Smooth muscle cell of the brain vasculature (primary cell): ENCODE measurements around the gene WDR38.

Source experiments
- DNase-seq: peaks from one replicate; pipeline ENCODE4 v3.0.0-alpha.2; 2012; ENCODE audit warnings: low read depth, low spot score

Gene WDR38

GRCh38 chr9:124852829-124853531 lies at the start of gene WDR38:
Gene WDR38 (plus strand): TSS chr9:124853460. CDS start chr9:124853532, 72 bp downstream.
- DNase-seq: no peak

- no peak for DNase-seq
These were observed 49.3 kb upstream of the WDR38 start for GRCh38 chr9:124803911-124804310.

- DNase-seq: no peak
These were observed 48.1 kb upstream of the WDR38 start for GRCh38 chr9:124805186-124805585.

- DNase-seq: no peak
These were observed 44.9 kb upstream of the WDR38 start for GRCh38 chr9:124808246-124808956.

GRCh38 chr9:124809211-124809610 lies 44.0 kb upstream of the WDR38 start:
- no peak for DNase-seq

- DNase-seq: no peak
These were observed 43.3 kb upstream of the WDR38 start for GRCh38 chr9:124809741-124810500.

- DNase-seq: peak; percentile 87
These were observed 42.5 kb upstream of the WDR38 start for GRCh38 chr9:124810663-124811355.

- DNase-seq: peak; percentile 99
These were observed 40.8 kb upstream of the WDR38 start for GRCh38 chr9:124812441-124812876.

- no peak for DNase-seq
These were observed 40.2 kb upstream of the WDR38 start for GRCh38 chr9:124813041-124813440.

GRCh38 chr9:124813501-124814163 lies 39.6 kb upstream of the WDR38 start:
- DNase-seq: no peak

- DNase-seq: no peak
These were observed 39.1 kb upstream of the WDR38 start for GRCh38 chr9:124814164-124814535.

GRCh38 chr9:124815601-124816000 lies 37.7 kb upstream of the WDR38 start:
- DNase-seq: no peak

- no peak for DNase-seq
These were observed 34.6 kb upstream of the WDR38 start for GRCh38 chr9:124818431-124819281.

GRCh38 chr9:124820698-124821623 lies 32.3 kb upstream of the WDR38 start:
- no peak for DNase-seq

- DNase-seq: no peak
These were observed 24.5 kb upstream of the WDR38 start for GRCh38 chr9:124828489-124829333.

GRCh38 chr9:124829334-124829669 lies 24.0 kb upstream of the WDR38 start:
- DNase-seq: no peak

- no peak for DNase-seq
These were observed 22.7 kb upstream of the WDR38 start for GRCh38 chr9:124830593-124830992.

GRCh38 chr9:124831642-124832364 lies 21.5 kb upstream of the WDR38 start:
- DNase-seq: no peak
